GM12891 (cell line): ENCODE data around the gene ACP6.
A peak's percentile ranks its signal among the peaks of the same experiment; 100 is the strongest.

ENCODE experiments used
- DNase-seq: peaks from one replicate; pipeline ENCODE4 v3.0.0; 2011; ENCODE audit warnings: low spot score; ENCODE audit not compliant: insufficient read length
- FAIRE-seq: peaks from 2 replicates; lab custom pipeline; 2011; peaks lifted over from hg19 to GRCh38; lab: Jason Lieb, UNC
- PAX5 ChIP-seq: IDR thresholded peaks from 2 replicates; pipeline ENCODE4 v1.6.1; 2011; ENCODE audit warnings: low read length, moderate library complexity, mild to moderate bottlenecking; ENCODE audit not compliant: insufficient read depth, severe bottlenecking
- POLR2A ChIP-seq: IDR thresholded peaks from 2 replicates; pipeline ENCODE4 v1.6.1; 2011; ENCODE audit warnings: low read depth, low read length, control low read depth
- POLR2AphosphoS5 ChIP-seq: IDR thresholded peaks from 2 replicates; pipeline ENCODE4 v1.6.1; 2011; ENCODE audit warnings: low read depth, low read length, control low read depth
- POU2F2 ChIP-seq: IDR thresholded peaks from 2 replicates; pipeline ENCODE4 v1.6.1; 2011; ENCODE audit warnings: low read depth, mild to moderate bottlenecking, control low read depth, low read length, moderate library complexity
- SPI1 ChIP-seq: IDR thresholded peaks from 2 replicates; pipeline ENCODE4 v1.6.1; 2011; ENCODE audit warnings: low read depth, low read length, control low read depth
- TAF1 ChIP-seq: IDR thresholded peaks from 2 replicates; pipeline ENCODE4 v1.6.1; 2011; ENCODE audit warnings: low read depth, low read length, control low read depth

Gene ACP6

GRCh38 chr1:147608596-147608995, 61.7 kb downstream of the ACP6 start:
- DNase-seq, result no peak
- TF ChIP-seq TAF1, result no peak
- TF ChIP-seq SPI1, result no peak
- no peak for TF ChIP-seq POLR2A
- no peak for TF ChIP-seq PAX5
- TF ChIP-seq POU2F2, result no peak
- no peak for TF ChIP-seq POLR2AphosphoS5
- no peak for FAIRE-seq

- no peak for FAIRE-seq
- TF ChIP-seq TAF1 (no peak), POLR2AphosphoS5 (no peak), SPI1 (no peak), POU2F2 (no peak), PAX5 (no peak), POLR2A (no peak)
Observed at GRCh38 chr1:147605591-147605990, 64.7 kb downstream of the ACP6 start.

GRCh38 chr1:147603986-147604385, 66.3 kb downstream of the ACP6 start:
- peak; percentile 52 for FAIRE-seq
- TF ChIP-seq SPI1 (no peak), TAF1 (no peak), PAX5 (no peak), POLR2A (no peak), POU2F2 (peak; percentile 66; the same call in 1 of the 2 replicates), POLR2AphosphoS5 (no peak)
- no peak for DNase-seq

More at GRCh38 chr1:147605591-147605990, 64.7 kb downstream of the ACP6 start:
- no peak for DNase-seq

- DNase-seq (no peak), FAIRE-seq (peak; percentile 28)
- no peak for TF ChIP-seq PAX5
- no peak for TF ChIP-seq POU2F2
- TF ChIP-seq SPI1, result no peak
- no peak for TF ChIP-seq POLR2AphosphoS5
- no peak for TF ChIP-seq TAF1
- TF ChIP-seq POLR2A, result no peak
Observed at GRCh38 chr1:147600119-147601111, 69.9 kb downstream of the ACP6 start.

- DNase-seq (peak; percentile 78), FAIRE-seq (peak; percentile 93)
- TF ChIP-seq POU2F2, result peak; percentile 33; the same call in 1 of the 2 replicates
- no peak for TF ChIP-seq SPI1
Observed at GRCh38 chr1:147599362-147600118, 70.8 kb downstream of the ACP6 start.

GRCh38 chr1:147598621-147599361, 71.5 kb downstream of the ACP6 start:
- FAIRE-seq (peak; percentile 43), DNase-seq (no peak)
- TF ChIP-seq POU2F2 (no peak), TAF1 (no peak), SPI1 (no peak), PAX5 (no peak), POLR2AphosphoS5 (no peak), POLR2A (no peak)

- no peak for DNase-seq
- TF ChIP-seq POLR2AphosphoS5 (no peak), POLR2A (no peak), POU2F2 (no peak), SPI1 (no peak), PAX5 (no peak), TAF1 (no peak)
- FAIRE-seq, result no peak
Observed at GRCh38 chr1:147597010-147597409, 73.3 kb downstream of the ACP6 start.
